B cell (primary cell): Measurements from ENCODE around the gene TTLL10. TPM values are rescaled to one million over a fixed set of nuclear protein-coding genes. Genes with fewer than 3 reads are reported as not detected.

ENCODE experiments used
- ATAC-seq: fragments of 200-7000 bp; cut with Tn5 transposase; one replicate; pipeline ENCODE4 v1.10.0; 2021; ENCODE audit warnings: low read depth, mild to moderate bottlenecking, moderate number of reproducible peaks, moderate library complexity
- CTCF ChIA-PET: fragments of 350-600 bp; sonication (Branson Sonifier 250); formaldehyde crosslinking; loops from one replicate; lab custom pipeline; 2021; ENCODE audit warnings: antibody characterized with exemption, inconsistent platforms; lab: Charles Lee
- POLR2A ChIA-PET: fragments of 350-600 bp; sonication (Branson Sonifier 250); formaldehyde crosslinking; loops from one replicate; lab custom pipeline; 2021; ENCODE audit warnings: antibody characterized with exemption; lab: Charles Lee
- DNase-seq: peaks from one replicate; pipeline ENCODE4 v3.0.0; 2013
- H2AFZ ChIP-seq: 2 replicates; pipeline ENCODE4 v1.6.1; 2012; ENCODE audit warnings: mild to moderate bottlenecking, low read depth, low read length; ENCODE audit not compliant: insufficient read depth, poor library complexity, severe bottlenecking
- H3K27ac ChIP-seq, 2 donors: 1 replicate in 1 of 2; 2 replicates in 1 of 2; pipeline ENCODE4 v1.5.1; 2012 to 2013; ENCODE audit warnings: low read length in 2 of 2, mild to moderate bottlenecking in 2 of 2, moderate library complexity in 1 of 2
- H3K27me3 ChIP-seq, 4 experiments: fragments of 200-600 bp in 1 of 4; sonication (generic) in 1 of 4; replicated peaks in 1 of 4; 1 replicate in 2 of 4; 2 replicates in 2 of 4; pipeline versions ENCODE4 v1.6.1 to v1.7.0; 2013 to 2016; ENCODE audit warnings: low read length in 3 of 4, mild to moderate bottlenecking in 2 of 4, mixed read lengths in 1 of 4, moderate library complexity in 1 of 4; ENCODE audit not compliant: insufficient read depth in 4 of 4, control insufficient read depth in 3 of 4; ENCODE audit errors: control extremely low read depth in 1 of 4
- H3K36me3 ChIP-seq, 2 experiments: replicated peaks in 1 of 2; 1 replicate in 1 of 2; 2 replicates in 1 of 2; pipeline versions ENCODE4 v1.6.1 to v1.7.1; 2013; ENCODE audit warnings: low read length in 1 of 2; ENCODE audit not compliant: insufficient read depth in 2 of 2, control insufficient read depth in 1 of 2; ENCODE audit errors: control extremely low read depth in 1 of 2, extremely low read depth in 1 of 2
- H3K4me1 ChIP-seq, 2 donors: fragments of 200-600 bp in 1 of 2; sonication (generic) in 1 of 2; 1 replicate in 1 of 2; 2 replicates in 1 of 2; pipeline versions ENCODE4 v1.5.1 to v1.6.1; 2013 to 2017; ENCODE audit warnings: low read length in 2 of 2; ENCODE audit not compliant: control insufficient read depth in 2 of 2, insufficient read depth in 2 of 2
- H3K4me2 ChIP-seq: replicated peaks from 2 replicates; pipeline ENCODE3; 2012; ENCODE audit warnings: mild to moderate bottlenecking, low read depth, low read length; ENCODE audit not compliant: poor library complexity, severe bottlenecking
- H3K4me3 ChIP-seq, 5 experiments: fragments of 200-600 bp in 1 of 5; sonication (generic) in 1 of 5; 1 replicate in 3 of 5; 2 replicates in 2 of 5; pipeline versions ENCODE4 v1.5.1 to v1.7.0; 2011 to 2016; ENCODE audit warnings: low read length in 4 of 5, mild to moderate bottlenecking in 4 of 5, low read depth in 2 of 5, control low read depth in 1 of 5, moderate library complexity in 1 of 5; ENCODE audit not compliant: insufficient read depth in 1 of 5; ENCODE audit errors: control extremely low read depth in 1 of 5, extremely low read depth in 1 of 5
- H3K79me2 ChIP-seq: fragments of 200-600 bp; sonication (generic); one replicate; pipeline ENCODE4 v1.6.0; 2016; ENCODE audit warnings: low read length; ENCODE audit not compliant: control insufficient read depth, insufficient read depth
- H3K9ac ChIP-seq: fragments of 200-600 bp; sonication (generic); 2 replicates; pipeline ENCODE4 v1.6.1; 2017; ENCODE audit warnings: mild to moderate bottlenecking, low read length, moderate library complexity
- H3K9me3 ChIP-seq, 3 donors: one replicate each; pipeline versions ENCODE4 v1.6.1 to v1.7.1; 2013; ENCODE audit warnings: low read length in 2 of 3; ENCODE audit not compliant: control insufficient read depth in 2 of 3, insufficient read depth in 1 of 3; ENCODE audit errors: control extremely low read depth in 1 of 3
- H4K20me1 ChIP-seq: 2 replicates; pipeline ENCODE4 v1.6.0; 2012; ENCODE audit warnings: mild to moderate bottlenecking, low read length; ENCODE audit not compliant: insufficient read depth, control insufficient read depth, poor library complexity, severe bottlenecking
- H3K27ac Mint-ChIP-seq: one replicate; pipeline ENCODE4 v1.8.0; 2021; ENCODE audit warnings: mixed read lengths
- H3K27me3 Mint-ChIP-seq: one replicate; pipeline ENCODE4 v1.8.0; 2021; ENCODE audit warnings: mixed read lengths
- H3K4me1 Mint-ChIP-seq: one replicate; pipeline ENCODE4 v1.8.0; 2021; ENCODE audit warnings: mixed read lengths
- H3K4me3 Mint-ChIP-seq: one replicate; pipeline ENCODE4 v1.8.0; 2021; ENCODE audit warnings: mixed read lengths
- H3K9me3 Mint-ChIP-seq: one replicate; pipeline ENCODE4 v1.8.0; 2022; ENCODE audit warnings: mixed read lengths; ENCODE audit not compliant: insufficient read depth
- CTCF ChIP-seq: fragments of 200-600 bp; IDR thresholded peaks from one replicate; pipeline ENCODE4 v1.8.0; 2022; ENCODE audit warnings: antibody characterized with exemption, mild to moderate bottlenecking
- EZH2 ChIP-seq: IDR thresholded peaks from 2 replicates; pipeline ENCODE4 v1.6.1; 2012; ENCODE audit warnings: borderline replicate concordance, low read depth, mild to moderate bottlenecking, moderate library complexity, low read length; ENCODE audit not compliant: insufficient read depth, poor library complexity, severe bottlenecking
- WGBS: methylation state at CpG from one replicate; pipeline ENCODE4 v1.1.5; 2013; ENCODE audit warnings: missing lambda C conversion rate; ENCODE audit not compliant: insufficient coverage; 5-methylcytosine and 5-hydroxymethylcytosine counted together
- intact Hi-C: fragments of 100-400 bp; cut with micrococcal nuclease; formaldehyde crosslinking; loops from one replicate; pipeline ENCODE4 v1.10.0; 2022
- polyA plus RNA-seq: library from polyadenylated mRNA; depleted of rRNA; stranded (reverse); fragments of >200 nt; gene quantifications from 2 replicates; pipeline ENCODE4 v1.2.3, GENCODE V29; 2012
- total RNA-seq, 2 donors: library from RNA; stranded (reverse); fragments of 120-200 nt in 1 of 2; gene quantifications; 1 replicate in 1 of 2; 2 replicates in 1 of 2; pipeline versions ENCODE4 v1.2.3 to v1.2.4, GENCODE V29; 2013 to 2022

TTLL10 gene
- total and polyA plus RNA-seq, 2 donors (not counting 1 experiment from before 2014, with no cell fraction given) = 0.37 to 0.45 TPM

- TF ChIP-seq CTCF = no peak
- no peak for TF ChIP-seq EZH2
- ChIA-PET CTCF (interaction anchor here (0.7 to 4.9 kb wide), 2 partner anchors 84 to 86 kb away, joined by 3 to 39 read pairs; no protein-coding TSS in a partner anchor), POLR2A (interaction anchor here (0.6 to 1.2 kb wide), 3 partner anchors 32 to 126 kb away, joined by 3 to 4 read pairs (median 4); partner anchors contain the start of gene TTLL10)
- Histone ChIP-seq H3K36me3 (no peaks in the 10 kb centered on the region), H3K4me3 (peak overlapping the region in 4 of 5 experiments; percentile 34 to 61 (median 50)), H3K9ac (peak overlapping the region; percentile 64), H3K9me3 (peaks cover 0 to 19% (median 0%) of the 10 kb centered on the region in 3 donors), H4K20me1 (no peaks in the 10 kb centered on the region), H3K4me2 (peak overlapping the region; percentile 97), H2AFZ (peak overlapping the region; percentile 76), H3K79me2 (no peaks in the 10 kb centered on the region), H3K27ac (no peak overlapping the region), H3K4me1 (peaks cover 44 to 51% of the 10 kb centered on the region in 2 donors), H3K27me3 (peaks cover 0 to 40% (median 12%) of the 10 kb centered on the region in 4 experiments)
- no peak overlapping the region for H3K27ac Mint-ChIP-seq
- H3K27me3 Mint-ChIP-seq = peaks cover 9% of the 10 kb centered on the region
- H3K4me3 Mint-ChIP-seq = peak overlapping the region; percentile 88
- DNase-seq = peak; percentile 56
- H3K4me1 Mint-ChIP-seq = peaks cover 26% of the 10 kb centered on the region
- WGBS = 11% methylated on average over 30 of the region's 31 CpGs
- no peaks in the 10 kb centered on the region for H3K9me3 Mint-ChIP-seq
- intact Hi-C loops = loop anchor here (5.0 to 10.0 kb wide), 2 partner anchors 49 to 171 kb away; no protein-coding TSS in a partner anchor
- ATAC-seq = no peak
Measured at GRCh38 chr1:1205769-1206375, 32.2 kb downstream of the TTLL10 start.
